Measurements from ENCODE around the gene SHMT1.
"Not testable (repeated sequence)": the region's sequence is repeated elsewhere in the genome, so short reads cannot be mapped to it uniquely, and the experiment has no call there.

GRCh38 chr17:18338158-18338557, 25.2 kb downstream of the SHMT1 start:
- not testable (repeated sequence) for TF ChIP-seq POLR2A, EP300 (IDR thresholded peaks at IDR 0.05)
